IPS DF 6.9 (cell line): ENCODE results near the gene CFAP410.
"Not testable (repeated sequence)": the region's sequence is repeated elsewhere in the genome, so short reads cannot be mapped to it uniquely, and the experiment has no call there.

Source experiments
- DNase-seq: peaks from one replicate; pipeline ENCODE4 v3.0.0-alpha.2; 2013; ENCODE audit warnings: low read depth, low spot score
- H3K27ac ChIP-seq: one replicate; pipeline ENCODE4 v1.5.1; 2013; ENCODE audit warnings: low read length, control low read depth
- H3K27me3 ChIP-seq: 2 replicates; pipeline ENCODE4 v1.6.1; 2013; ENCODE audit warnings: mild to moderate bottlenecking, low read length; ENCODE audit not compliant: control insufficient read depth, insufficient read depth
- H3K36me3 ChIP-seq: 2 replicates; pipeline ENCODE4 v1.6.1; 2013; ENCODE audit warnings: low read length; ENCODE audit not compliant: control insufficient read depth, insufficient read depth
- H3K4me1 ChIP-seq: 2 replicates; pipeline ENCODE4 v1.6.1; 2013; ENCODE audit warnings: low read length; ENCODE audit not compliant: control insufficient read depth, insufficient read depth
- H3K4me3 ChIP-seq: 2 replicates; pipeline ENCODE4 v1.5.1; 2013; ENCODE audit warnings: mild to moderate bottlenecking, low read length
- H3K9me3 ChIP-seq: 2 replicates; pipeline ENCODE4 v1.6.1; 2013; ENCODE audit warnings: low read length, inconsistent platforms; ENCODE audit not compliant: control insufficient read depth, insufficient read depth
- WGBS: extraction: QIAGEN DNeasy Blood & Tissue Kit; methylation state at CpG from one replicate; pipeline ENCODE4 v1.1.7; 2013; ENCODE audit warnings: mixed read lengths, missing lambda C conversion rate; ENCODE audit not compliant: insufficient read length, insufficient coverage; 5-methylcytosine and 5-hydroxymethylcytosine counted together

Gene CFAP410

GRCh38 chr21:44350773-44351481 lies 11.7 kb upstream of the CFAP410 start:
- no peak for DNase-seq
- H3K27me3 ChIP-seq = peaks cover 5% of the 10 kb centered on the region; the same call in 1 of the 2 replicates

GRCh38 chr21:44349847-44350772 lies 10.9 kb upstream of the CFAP410 start:
- no CpG with 5 or more reads among the region's 113 CpGs for WGBS
- H3K4me1 ChIP-seq = peaks cover 1% of the 10 kb centered on the region; the same call in 1 of the 2 replicates
- H3K9me3 ChIP-seq = no peaks in the 10 kb centered on the region
- H3K4me3 ChIP-seq = peak overlapping the region; percentile 14; the same call in 1 of the 2 replicates
- H3K27me3 ChIP-seq = peaks cover 5% of the 10 kb centered on the region; the same call in 1 of the 2 replicates
- H3K36me3 ChIP-seq = no peaks in the 10 kb centered on the region; the same call in 1 of the 2 replicates
- H3K27ac ChIP-seq = no peak overlapping the region
- DNase-seq = no peak

More at GRCh38 chr21:44350773-44351481, 11.7 kb upstream of the CFAP410 start:
- no peak overlapping the region; the same call in 1 of the 2 replicates for H3K4me3 ChIP-seq
- no peaks in the 10 kb centered on the region for H3K4me1 ChIP-seq
- no peaks in the 10 kb centered on the region for H3K9me3 ChIP-seq
- no peaks in the 10 kb centered on the region for H3K36me3 ChIP-seq
- WGBS = no CpG with 5 or more reads among the region's 42 CpGs
- no peak overlapping the region for H3K27ac ChIP-seq

GRCh38 chr21:44349416-44349846 lies 10.2 kb upstream of the CFAP410 start:
- no CpG with 5 or more reads among the region's 12 CpGs for WGBS
- Histone ChIP-seq H3K4me1 (peaks cover 1% of the 10 kb centered on the region; the same call in 1 of the 2 replicates), H3K27ac (no peak overlapping the region), H3K4me3 (no peak overlapping the region), H3K9me3 (no peaks in the 10 kb centered on the region), H3K27me3 (peaks cover 5% of the 10 kb centered on the region; the same call in 1 of the 2 replicates), H3K36me3 (no peaks in the 10 kb centered on the region; the same call in 1 of the 2 replicates)
- no peak for DNase-seq

- H3K27ac ChIP-seq = no peak overlapping the region
- peaks cover 1% of the 10 kb centered on the region; the same call in 1 of the 2 replicates for H3K4me1 ChIP-seq
- no peaks in the 10 kb centered on the region; the same call in 1 of the 2 replicates for H3K36me3 ChIP-seq
- WGBS = no CpG with 5 or more reads among the region's 19 CpGs
- H3K9me3 ChIP-seq = no peaks in the 10 kb centered on the region
- no peak for DNase-seq
- H3K27me3 ChIP-seq = peaks cover 5% of the 10 kb centered on the region; the same call in 1 of the 2 replicates
- H3K4me3 ChIP-seq = no peak overlapping the region
Observed at GRCh38 chr21:44348861-44349260, 9.7 kb upstream of the CFAP410 start.

- peaks cover 1% of the 10 kb centered on the region; the same call in 1 of the 2 replicates for H3K4me1 ChIP-seq
- WGBS = no CpG with 5 or more reads among the region's 22 CpGs
- H3K27me3 ChIP-seq = peaks cover 5% of the 10 kb centered on the region; the same call in 1 of the 2 replicates
- no peak overlapping the region for H3K27ac ChIP-seq
- no peaks in the 10 kb centered on the region; the same call in 1 of the 2 replicates for H3K36me3 ChIP-seq
- DNase-seq = no peak
- H3K9me3 ChIP-seq = no peaks in the 10 kb centered on the region
- no peak overlapping the region for H3K4me3 ChIP-seq
Observed at GRCh38 chr21:44347911-44348451, 8.8 kb upstream of the CFAP410 start.

- peaks cover 4% of the 10 kb centered on the region; the same call in 1 of the 2 replicates for H3K27me3 ChIP-seq
- H3K4me1 ChIP-seq = peaks cover 1% of the 10 kb centered on the region; the same call in 1 of the 2 replicates
- no peak overlapping the region for H3K27ac ChIP-seq
- WGBS = no CpG with 5 or more reads among the region's 11 CpGs
- H3K4me3 ChIP-seq = no peak overlapping the region
- DNase-seq = no peak
- no peaks in the 10 kb centered on the region; the same call in 1 of the 2 replicates for H3K36me3 ChIP-seq
- no peaks in the 10 kb centered on the region for H3K9me3 ChIP-seq
Observed at GRCh38 chr21:44345495-44345894, 6.3 kb upstream of the CFAP410 start.

GRCh38 chr21:44344541-44345183 lies 5.5 kb upstream of the CFAP410 start:
- DNase-seq = no peak
- no peak overlapping the region; the same call in 1 of the 2 replicates for H3K4me3 ChIP-seq
- H3K9me3 ChIP-seq = no peaks in the 10 kb centered on the region
- no peaks in the 10 kb centered on the region; the same call in 1 of the 2 replicates for H3K36me3 ChIP-seq
- peaks cover 3% of the 10 kb centered on the region; the same call in 1 of the 2 replicates for H3K27me3 ChIP-seq
- no CpG with 5 or more reads among the region's 17 CpGs for WGBS
- H3K4me1 ChIP-seq = peaks cover 1% of the 10 kb centered on the region; the same call in 1 of the 2 replicates
- H3K27ac ChIP-seq = no peak overlapping the region

GRCh38 chr21:44342981-44343380 lies 3.8 kb upstream of the CFAP410 start:
- not testable (repeated sequence) for DNase-seq, H3K27ac ChIP-seq, H3K4me1 ChIP-seq, H3K4me3 ChIP-seq, H3K36me3 ChIP-seq, H3K9me3 ChIP-seq, H3K27me3 ChIP-seq
- no CpG with 5 or more reads among the region's 8 CpGs for whole genome bisulfite sequencing

- H3K4me1 ChIP-seq, H3K27ac ChIP-seq, H3K36me3 ChIP-seq, H3K27me3 ChIP-seq, H3K9me3 ChIP-seq, DNase-seq, H3K4me3 ChIP-seq: not testable (repeated sequence)
- WGBS = no CpG with 5 or more reads among the region's 12 CpGs
Observed at GRCh38 chr21:44341726-44342458, 2.7 kb upstream of the CFAP410 start.
